Adipose tissue (tissue), 3 donors: ENCODE measurements around the gene TMEM120A. TPM values are rescaled to one million over a fixed set of nuclear protein-coding genes. Genes with fewer than 3 reads are reported as not detected.
A peak's percentile ranks its signal among the peaks of the same experiment; 100 is the strongest.
"Not testable (repeated sequence)": the region's sequence is repeated elsewhere in the genome, so short reads cannot be mapped to it uniquely, and the experiment has no call there.

ENCODE experiments used
- H3K27ac ChIP-seq: one replicate; pipeline ENCODE4 v1.5.1; 2013; ENCODE audit warnings: low read depth, low read length
- WGBS, 3 donors: extraction: QIAGEN DNeasy Blood & Tissue Kit; methylation state at CpG; one replicate each; pipeline ENCODE4 v1.1.7; 2013; 5-methylcytosine and 5-hydroxymethylcytosine counted together
- polyA plus RNA-seq, 3 donors: library from polyadenylated mRNA; stranded (reverse); fragments of 200-250 nt; gene quantifications; one replicate each; pipeline ENCODE4 v1.2.3, GENCODE V29; 2013
- donor health status: healthy with polysubstance abuse.
- donor health status: Bipolar disorder and iron deficiency.
- donor health status: healthy.

Gene TMEM120A
- polyA plus RNA-seq = 100 to 1,000 TPM in 2 of 3 donors, 10 to 100 TPM in 1; 62.5 to 257 (median 117) TPM

DNA sequence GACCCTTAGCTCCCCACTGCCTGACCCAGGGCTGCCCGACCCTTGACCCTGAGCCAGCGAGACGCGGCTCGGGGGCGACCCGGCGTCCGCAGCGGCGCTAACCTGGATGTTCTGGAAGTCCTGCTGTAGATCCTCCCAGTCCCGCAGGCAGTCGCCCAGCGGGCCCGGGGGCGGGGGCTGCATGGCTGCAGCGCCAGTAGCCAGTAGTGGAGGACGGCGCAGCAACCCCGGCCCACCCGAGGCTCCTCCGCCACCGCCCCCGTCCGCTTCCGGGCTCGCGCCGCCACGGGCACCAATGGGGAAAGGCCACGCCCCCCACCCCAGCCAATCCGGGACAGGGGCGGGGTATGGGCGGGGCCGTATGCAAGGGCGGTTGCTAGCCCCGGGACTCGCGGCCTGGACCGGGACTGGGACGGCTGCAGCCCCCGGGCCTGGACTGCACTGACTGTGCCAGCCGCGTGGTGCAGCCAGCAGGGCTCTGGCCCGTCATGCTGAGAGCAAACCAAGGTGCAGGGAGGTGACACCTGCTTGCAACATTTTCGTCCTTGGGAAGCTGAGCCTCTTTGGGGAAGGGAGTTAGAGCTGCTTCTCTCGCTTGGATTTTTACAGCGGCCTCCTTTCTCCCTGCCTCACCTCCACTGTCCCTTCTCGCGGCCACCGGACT lies at the start of gene TMEM120A:
Gene TMEM120A, minus strand, starts transcription at position 208 of the 664 bp plus-strand sequence. Its CDS starts 25 bp downstream, at position 183.
- peak within 1 kb of the TSS; percentile 38 for H3K27ac ChIP-seq
- 2 to 3% (median 2%) methylated on average over 47 to 51 of the region's 51 CpGs for WGBS, 3 donors

DNA sequence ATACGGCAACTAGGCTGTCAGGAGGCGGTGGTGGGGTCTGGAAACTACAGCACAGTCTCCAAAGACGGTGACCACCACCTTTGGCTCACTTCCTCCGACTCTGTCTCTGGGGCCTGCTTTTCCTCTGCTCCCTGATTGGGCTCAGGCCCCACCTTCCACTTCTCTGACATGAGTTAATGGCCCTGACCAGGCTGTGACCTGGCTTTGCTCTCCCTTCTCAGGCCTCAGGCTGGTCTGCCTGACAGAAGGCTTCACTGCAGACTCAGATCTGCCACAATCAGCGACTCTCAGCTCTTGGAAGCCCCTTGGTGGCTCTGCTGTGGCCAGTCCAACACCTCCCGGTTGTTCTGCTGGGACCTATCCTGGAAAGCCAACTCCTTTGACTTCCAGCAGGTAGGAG lies 45.7 kb upstream of the TMEM120A start:
- H3K27ac ChIP-seq = no peak overlapping the region
- WGBS, 3 donors = 76 to 90% (median 90%) methylated on average over 6 of the region's 6 CpGs

DNA sequence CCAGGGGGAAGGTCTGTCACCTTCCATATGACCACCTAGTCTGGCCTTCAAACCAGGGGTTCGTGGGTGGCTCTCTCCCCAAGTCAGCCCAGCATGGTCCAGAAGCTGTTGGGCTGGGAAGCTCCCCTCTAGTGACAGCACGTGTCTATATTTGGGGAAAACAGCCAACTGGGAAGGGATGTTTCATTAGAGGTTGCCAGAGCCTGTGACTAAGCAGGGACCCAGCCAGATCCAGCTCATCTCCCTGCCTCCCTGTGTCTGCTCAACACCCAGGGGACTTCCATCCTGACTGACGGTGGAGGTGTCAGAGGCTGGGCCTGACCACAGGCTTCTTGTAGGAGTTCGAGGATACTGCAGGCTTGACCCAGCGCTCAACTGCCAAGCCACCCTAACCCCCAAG lies 42.9 kb upstream of the TMEM120A start:
- WGBS, 3 donors = 69 to 79% (median 76%) methylated on average over 5 of the region's 5 CpGs
- H3K27ac ChIP-seq = no peak overlapping the region

DNA sequence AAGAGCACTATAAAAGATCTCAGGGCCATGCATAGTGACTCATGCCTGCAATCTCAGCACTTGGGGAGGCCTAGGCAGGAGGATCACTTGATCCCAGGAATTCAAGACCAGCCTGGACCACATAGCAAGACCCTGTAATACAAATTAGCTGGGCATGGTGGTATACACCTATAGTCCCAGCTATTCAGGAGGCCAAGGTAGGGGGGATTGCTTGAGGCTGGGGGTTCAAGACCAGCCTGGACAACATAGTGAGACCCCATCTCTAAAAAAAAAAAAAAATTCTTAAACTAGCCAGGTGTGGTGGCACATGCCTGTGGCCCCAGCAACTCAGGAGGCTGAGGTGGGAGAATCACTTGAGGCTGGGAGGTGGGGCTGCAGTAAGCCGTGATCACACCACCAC lies 37.6 kb upstream of the TMEM120A start:
- WGBS, 3 donors = 86 to 100% (median 87%) methylated on average over 1 of the region's 1 CpG

DNA sequence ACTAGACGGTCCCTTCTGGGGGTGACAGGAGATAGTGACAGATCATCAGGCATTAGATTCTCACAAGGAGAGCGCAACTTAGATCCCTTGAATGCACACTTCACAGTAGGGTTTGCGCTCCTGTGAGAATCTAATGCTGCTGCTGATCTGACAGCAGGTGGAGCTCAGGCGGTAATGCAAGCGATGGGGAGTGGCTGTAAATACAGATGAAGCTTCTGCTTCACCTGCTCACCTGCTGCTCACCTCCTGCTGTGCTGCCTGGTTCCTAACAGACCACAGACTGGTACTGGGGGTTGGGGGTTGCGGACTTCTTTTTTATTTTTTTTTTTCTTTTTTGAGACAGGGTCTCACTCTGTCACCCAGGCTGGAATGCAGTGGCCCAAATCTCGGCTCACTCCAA lies 35.3 kb upstream of the TMEM120A start:
- 94 to 96% (median 95%) methylated on average over 7 of the region's 7 CpGs for WGBS, 3 donors
- not testable (repeated sequence) for H3K27ac ChIP-seq

More for the DNA sequence above, 37.6 kb upstream of the TMEM120A start:
- no peak overlapping the region for H3K27ac ChIP-seq

DNA sequence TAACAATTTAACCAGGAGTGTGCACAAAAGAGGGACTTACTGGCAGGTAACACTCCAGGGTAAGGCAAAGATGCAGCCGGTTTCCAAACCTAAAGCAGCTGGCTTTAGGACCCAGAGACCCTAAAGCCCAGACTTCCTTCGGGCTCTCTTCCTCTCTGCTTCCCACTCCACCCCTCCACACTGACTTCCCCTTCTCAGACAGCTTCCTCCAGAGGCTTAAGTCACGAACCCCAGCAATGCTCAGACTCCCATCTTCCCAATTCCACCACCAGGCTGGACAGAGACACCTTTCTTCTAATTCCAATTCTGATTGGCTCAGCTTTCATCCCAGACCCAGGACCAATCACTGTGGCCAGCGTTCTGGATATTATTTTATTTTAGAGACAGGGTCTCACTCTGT lies 28.6 kb upstream of the TMEM120A start:
- H3K27ac ChIP-seq = no peak overlapping the region
- WGBS, 3 donors = 29 to 66% (median 41%) methylated on average over 4 of the region's 4 CpGs

DNA sequence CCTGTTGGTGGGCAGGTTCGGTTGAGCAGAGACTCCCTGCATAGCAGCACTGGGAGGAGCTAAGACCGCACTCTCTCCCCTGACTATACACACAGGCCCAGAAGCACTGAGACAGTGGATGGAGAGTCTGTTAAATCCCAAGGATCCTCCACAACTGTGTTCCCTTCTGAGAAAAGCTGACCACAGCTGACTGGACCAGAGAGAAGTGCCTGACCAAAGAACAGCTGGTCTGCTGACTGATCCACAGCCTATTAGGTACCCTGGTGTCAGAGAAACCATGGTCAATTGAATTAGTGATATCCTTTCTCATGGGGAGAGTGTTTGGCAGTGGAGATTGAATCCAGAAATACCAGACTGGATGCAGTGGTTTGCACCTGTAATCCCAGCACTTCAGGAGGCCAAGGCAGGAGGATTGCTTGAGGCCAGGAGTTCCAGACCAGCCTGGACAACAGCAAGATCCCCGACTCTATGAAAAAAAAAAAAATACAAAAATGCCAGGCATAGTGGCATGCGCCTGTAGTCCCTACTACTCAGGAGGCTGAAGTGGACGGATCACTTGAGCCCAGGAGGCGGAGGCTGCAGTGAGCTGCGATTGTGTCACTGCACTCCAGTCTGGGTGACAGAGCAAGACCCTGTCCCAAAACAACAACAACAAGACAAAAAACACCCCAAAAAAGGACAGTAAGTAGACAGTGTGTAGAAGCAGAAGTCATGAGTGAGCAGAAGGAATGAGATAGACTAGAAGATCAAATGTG lies 27.8 kb upstream of the TMEM120A start:
- no peak overlapping the region for H3K27ac ChIP-seq
- WGBS, 3 donors = 91 to 97% (median 93%) methylated on average over 7 of the region's 7 CpGs

DNA sequence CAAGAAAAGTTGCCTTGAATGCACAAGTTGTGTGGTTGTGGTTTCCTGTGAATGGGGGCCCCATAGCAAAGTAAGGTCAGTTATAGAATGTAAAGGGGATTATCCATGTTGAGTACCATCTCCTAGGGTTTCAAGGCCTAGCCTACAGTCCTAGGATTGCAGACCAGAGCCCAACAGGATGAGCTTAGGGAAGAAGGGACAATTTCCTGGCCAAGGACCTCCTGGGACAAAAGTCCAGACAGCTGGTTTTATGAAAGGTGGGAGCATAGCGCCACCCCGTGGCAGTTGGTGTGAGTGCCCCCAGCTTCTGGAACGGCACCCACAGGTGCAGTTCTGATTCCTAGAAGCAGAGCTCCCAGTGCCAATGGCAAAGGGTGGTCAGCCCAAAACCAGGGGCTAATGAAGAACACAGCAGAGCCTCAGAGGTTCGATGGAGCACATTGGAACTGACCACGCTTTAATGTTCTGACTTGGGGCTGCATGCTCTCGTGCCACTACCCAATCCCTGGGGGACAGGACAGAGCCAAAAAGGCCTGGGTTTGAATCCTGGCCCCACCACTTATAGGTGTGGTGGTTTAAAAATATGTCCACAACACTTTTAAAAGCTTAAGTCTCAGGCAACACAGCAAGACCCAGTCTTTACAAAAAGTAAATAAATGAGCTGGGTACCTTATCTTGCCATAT lies 25.8 kb upstream of the TMEM120A start:
- WGBS, 3 donors = 44 to 47% (median 45%) methylated on average over 6 of the region's 6 CpGs

DNA sequence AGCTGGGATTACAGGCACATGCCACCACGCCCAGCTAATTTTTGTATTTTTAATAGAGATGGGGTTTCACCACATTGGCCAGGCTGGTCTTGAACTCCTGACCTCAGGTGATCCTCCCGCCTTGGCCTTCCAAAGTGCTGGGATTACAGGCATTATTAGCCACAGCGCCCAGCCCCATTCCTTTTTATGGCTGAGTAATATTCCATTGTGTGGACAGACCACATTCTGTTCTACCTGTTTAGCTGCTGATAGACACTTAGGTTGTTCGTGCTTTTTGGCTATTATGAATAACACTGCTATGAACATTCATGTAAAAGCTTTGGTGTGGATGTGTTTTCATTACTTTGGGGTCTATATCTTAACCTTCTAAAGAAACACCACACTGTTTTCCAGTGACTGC lies 24.1 kb upstream of the TMEM120A start:
- 91 to 98% (median 97%) methylated on average over 4 of the region's 4 CpGs for WGBS, 3 donors
- not testable (repeated sequence) for H3K27ac ChIP-seq

More for the DNA sequence above, 25.8 kb upstream of the TMEM120A start:
- no peak overlapping the region for H3K27ac ChIP-seq

DNA sequence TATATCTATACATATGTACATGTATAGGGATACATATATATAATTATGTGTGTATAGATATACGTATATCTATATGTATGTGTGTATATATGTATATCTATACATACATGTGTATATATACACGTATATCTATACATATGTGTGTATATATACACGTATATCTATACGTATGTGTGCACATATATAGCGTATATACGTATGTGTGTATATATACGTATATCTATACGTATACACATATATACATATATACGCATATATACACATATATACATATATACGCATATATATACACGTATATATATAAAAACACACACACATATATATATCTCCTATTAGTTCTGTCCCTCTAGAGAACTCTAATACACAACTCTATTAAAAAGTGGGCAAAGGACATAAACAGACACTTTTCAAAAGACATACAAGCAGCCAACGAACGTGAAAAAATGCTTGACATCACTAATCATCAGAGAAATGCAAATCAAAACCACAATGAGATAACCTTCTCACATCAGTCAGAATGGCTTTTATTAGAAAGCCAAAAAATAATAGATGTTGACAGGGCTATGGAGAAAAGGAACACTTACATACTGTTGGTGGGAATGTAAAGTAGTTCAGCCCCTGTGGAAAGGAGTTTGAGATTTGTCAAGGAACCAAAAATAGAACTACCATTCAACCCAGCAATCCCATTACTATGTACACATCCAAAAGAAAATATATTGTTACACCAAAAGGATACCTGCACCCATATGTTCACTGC lies 22.0 kb upstream of the TMEM120A start:
- no peak overlapping the region for H3K27ac ChIP-seq
- 91 to 92% (median 92%) methylated on average over 13 of the region's 13 CpGs for WGBS, 3 donors

DNA sequence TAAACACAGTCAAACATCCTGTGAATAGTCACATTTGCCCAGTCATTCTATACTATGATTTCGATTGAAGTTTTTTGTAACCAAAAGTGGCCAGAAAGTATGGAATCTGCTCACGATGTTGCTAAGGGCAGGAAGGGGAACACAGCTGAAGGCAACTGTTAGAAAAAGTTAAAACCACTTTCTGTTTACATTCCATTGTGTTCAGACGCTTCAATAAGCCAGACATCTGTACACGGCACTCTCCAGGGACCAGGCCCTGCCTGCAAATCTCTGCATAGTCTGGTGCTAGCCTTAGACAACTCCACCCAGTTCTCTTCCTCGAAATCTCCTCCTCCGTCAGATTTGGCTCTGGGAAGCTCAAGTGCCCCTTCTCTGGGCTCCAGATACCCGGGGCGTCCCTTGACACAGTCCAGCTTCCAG lies 17.1 kb upstream of the TMEM120A start:
- WGBS, 3 donors = 41 to 74% (median 57%) methylated on average over 8 of the region's 8 CpGs
- no peak overlapping the region for H3K27ac ChIP-seq

DNA sequence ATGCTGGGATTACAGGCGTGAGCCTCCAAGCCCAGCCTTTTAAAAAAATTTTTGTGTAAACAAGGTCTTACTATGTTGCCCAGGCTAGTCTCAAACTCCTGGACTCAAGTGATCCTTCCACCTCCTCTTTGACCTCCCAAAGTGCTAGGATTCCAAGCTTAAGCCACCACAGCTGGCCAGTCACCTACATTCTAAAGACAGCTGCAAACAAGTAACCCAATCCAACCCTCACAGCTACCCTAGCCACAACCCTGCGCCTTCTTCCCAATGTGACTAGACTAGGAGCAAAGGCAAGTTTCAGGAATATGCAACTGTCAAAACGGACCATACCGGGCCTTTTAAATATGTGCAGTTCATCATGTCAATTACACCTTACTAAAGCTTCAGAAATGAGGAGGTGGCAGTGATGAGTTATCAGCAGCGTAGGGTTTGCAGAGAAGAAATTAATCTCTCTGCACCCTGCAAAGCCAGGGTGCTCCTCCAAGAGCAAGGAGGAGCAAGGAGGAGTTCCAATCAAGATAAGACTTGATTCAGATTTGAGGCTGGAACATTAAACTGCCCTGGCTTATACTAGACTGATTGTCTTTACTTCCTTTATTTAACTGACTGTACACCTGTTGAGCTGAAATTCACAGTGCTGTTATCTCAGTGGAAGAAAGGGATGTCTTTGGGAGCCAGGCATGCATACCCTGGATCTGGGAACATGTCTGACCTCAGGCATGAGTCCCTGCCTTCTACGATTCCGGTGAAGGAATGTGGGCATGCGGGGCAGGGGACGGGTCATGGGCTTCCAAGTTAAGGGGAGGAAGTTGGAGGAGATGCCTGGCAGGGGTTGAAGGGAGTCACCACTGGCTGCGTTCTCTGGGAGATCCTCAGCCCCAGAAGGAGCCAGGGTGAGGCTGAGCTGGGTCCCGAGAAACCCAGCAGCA lies 15.5 kb upstream of the TMEM120A start:
- WGBS, 3 donors = 81 to 94% (median 89%) methylated on average over 11 of the region's 11 CpGs
- H3K27ac ChIP-seq = no peak overlapping the region

DNA sequence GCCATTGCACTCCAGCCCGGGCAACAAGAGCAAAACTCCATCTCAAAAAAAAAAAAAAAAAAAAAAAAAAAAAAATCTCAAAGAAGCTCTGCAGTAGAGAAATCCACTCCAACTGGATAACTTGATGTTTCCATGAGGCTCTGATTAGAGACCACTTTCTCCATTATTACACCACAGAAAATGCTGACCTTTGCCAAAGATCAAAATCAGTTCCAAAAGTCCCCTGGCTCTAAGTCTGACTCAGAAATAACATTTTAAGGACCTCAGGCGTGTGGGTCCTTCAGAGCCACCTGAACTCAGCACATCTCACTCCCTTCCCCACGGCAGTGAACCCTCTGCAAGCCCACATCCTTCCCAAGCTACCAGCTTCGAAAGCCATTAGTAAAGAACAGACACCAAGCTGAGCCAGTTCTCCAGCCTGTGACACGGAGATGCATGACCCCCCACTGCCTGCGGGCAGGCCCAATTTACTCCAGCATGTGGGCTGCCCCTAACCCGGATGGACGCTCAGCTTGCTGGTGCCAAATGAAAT lies 13.8 kb upstream of the TMEM120A start:
- WGBS, 3 donors = 74 to 76% (median 76%) methylated on average over 8 of the region's 8 CpGs

DNA sequence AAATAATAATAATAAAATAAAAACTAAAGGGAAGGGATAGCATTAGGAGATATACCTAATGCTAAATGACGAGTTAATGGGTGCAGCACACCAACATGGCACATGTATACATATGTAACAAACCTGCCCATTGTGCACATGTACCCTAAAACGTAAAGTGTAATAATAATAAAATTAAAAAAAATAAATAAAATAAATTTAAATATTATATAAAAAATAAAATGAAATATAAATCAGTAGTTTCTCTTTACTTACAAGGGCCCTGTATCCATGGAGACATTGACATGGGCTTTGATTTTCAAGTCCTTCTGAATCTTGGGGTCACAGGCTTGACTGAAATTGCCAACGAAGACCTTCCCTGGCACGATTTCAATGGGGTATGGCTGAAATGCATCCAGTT lies 10.6 kb upstream of the TMEM120A start:
- 82 to 95% (median 95%) methylated on average over 4 of the region's 4 CpGs for WGBS, 3 donors
- not testable (repeated sequence) for H3K27ac ChIP-seq

More for the DNA sequence above, 13.8 kb upstream of the TMEM120A start:
- no peak overlapping the region for H3K27ac ChIP-seq

DNA sequence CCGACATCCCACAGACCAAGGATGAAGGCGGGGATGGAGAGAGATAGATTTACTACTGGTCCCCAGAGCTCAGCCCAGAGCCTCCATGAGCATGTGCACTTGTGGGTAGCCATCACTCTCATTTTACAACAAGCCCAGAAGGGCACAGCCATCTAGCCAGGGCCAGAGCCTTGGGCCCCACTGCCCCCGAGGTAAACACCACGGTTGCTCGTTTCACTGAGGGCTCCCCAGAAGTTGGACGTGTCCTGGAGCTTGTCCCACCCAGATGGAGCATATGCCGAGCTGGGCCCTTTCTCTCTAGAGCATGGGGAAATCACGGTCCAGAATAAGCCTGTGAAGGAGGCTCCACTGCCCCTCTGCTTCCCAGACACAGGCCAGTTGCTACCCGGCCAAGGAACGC lies 9.0 kb upstream of the TMEM120A start:
- 93 to 98% (median 97%) methylated on average over 10 of the region's 10 CpGs for WGBS, 3 donors
- no peak overlapping the region for H3K27ac ChIP-seq

DNA sequence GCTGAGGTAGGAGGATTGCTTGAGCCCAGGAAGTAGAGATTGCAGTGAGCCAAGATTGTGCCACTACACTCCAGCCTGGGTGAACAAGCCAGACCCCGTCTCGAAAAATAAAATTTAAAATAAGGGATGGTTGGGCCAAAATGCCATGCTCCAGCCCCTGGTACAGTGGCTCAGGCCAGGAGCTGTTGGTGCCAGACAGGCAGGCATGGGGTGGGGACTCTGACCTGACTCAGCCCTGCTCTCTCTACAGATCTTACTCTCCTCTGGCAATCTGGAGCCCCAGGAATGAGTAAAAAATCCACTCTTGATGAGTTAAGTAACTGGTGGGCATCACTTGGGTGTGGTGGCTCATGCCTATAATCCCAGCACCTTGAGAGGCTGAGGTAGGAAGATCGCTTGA lies 8.4 kb upstream of the TMEM120A start:
- 97 to 100% (median 98%) methylated on average over 3 of the region's 3 CpGs for WGBS, 3 donors
- H3K27ac ChIP-seq = no peak overlapping the region

DNA sequence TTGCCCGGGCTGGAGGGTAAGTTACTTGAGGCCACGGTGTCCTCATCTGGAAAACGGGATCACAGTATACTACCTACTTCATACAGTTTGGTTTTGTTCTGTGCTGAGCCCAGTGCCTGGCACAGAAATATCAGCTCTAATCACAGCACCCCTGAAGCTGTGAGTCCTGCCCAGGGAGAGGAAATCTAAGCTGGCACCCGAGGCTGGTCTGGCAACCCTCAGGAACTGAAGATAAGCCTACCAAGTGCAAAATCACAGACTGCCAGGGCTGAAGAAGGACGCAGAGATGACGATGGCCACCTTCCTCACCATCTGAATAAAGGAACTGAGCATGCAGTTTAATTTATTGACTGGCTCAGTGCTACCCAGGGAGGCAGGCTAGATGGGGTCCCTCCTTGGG lies 7.7 kb upstream of the TMEM120A start:
- no peak overlapping the region for H3K27ac ChIP-seq
- 84 to 91% (median 90%) methylated on average over 6 of the region's 6 CpGs for WGBS, 3 donors
